ENCODE measurements around the gene SMARCD2. TPM values are rescaled to one million over a fixed set of nuclear protein-coding genes. Genes with fewer than 3 reads are reported as not detected.
"Not testable (repeated sequence)": the region's sequence is repeated elsewhere in the genome, so short reads cannot be mapped to it uniquely, and the experiment has no call there.

Gene SMARCD2
- polyA plus RNA-seq, 1 donor = 28.6 TPM

DNA sequence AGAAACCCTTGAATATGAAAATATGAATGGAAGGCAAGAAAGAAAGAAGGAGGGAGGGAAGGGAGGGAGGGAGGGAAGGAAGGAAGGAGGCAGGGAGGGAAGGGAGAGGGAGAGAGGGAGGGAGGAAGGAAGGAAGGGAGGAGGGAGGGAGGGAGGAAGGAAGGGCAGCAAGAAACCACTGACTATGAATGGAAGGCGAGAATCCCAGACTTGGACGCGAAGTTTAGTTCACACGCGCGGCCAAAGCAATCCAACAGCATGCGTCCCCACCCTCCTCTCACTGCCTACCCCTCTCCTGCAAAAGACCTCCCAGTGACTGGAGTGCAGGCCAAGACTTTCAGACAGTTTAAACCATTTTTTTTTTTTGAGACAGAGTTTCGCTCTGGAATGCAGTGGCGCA is 7.9 kb upstream of the SMARCD2 start:
- no peak for DNase-seq

DNA sequence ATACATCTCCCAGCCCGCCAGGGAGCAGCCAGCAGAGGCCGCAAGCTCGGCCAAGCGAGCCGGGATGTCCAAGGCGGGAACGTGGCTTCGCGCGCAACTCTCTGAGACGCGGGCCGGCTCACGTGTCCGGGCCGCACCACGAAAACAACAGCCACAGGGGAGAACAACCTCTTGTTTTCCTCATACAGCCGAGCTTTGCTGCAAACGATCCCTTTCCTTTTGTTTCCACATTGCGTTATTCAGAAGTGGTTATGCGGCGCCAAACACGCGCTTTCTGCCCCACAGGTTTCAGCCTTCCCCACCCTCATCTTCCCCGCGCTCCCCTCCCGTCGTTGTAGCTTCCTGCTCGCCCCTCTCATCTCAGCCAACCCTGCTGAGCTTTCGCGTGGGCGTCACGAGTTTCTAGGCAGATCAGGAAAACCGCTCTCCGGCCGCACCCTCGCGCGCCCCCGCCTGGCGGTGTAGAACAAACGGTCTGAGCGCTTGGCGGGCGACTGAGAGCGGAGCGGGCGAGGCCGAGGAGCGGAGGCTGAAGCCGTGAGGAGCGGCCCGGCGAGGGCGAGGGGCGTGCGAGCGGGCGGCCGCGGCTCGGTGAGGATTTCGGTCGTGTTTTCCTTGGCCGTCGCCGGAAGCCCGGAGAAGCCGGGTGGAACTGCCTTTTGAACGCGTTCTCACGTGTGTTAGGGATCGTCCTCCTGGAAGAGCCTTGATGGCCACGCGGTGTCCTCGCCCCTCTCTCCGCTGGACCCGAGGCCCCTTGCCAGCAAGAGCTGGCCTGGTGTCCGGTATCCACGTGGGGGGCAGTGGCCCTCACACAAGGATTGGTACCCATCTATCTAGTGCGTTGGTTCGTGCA is 6.6 kb upstream of the SMARCD2 start:
- DNase-seq = peak; percentile 90

DNA sequence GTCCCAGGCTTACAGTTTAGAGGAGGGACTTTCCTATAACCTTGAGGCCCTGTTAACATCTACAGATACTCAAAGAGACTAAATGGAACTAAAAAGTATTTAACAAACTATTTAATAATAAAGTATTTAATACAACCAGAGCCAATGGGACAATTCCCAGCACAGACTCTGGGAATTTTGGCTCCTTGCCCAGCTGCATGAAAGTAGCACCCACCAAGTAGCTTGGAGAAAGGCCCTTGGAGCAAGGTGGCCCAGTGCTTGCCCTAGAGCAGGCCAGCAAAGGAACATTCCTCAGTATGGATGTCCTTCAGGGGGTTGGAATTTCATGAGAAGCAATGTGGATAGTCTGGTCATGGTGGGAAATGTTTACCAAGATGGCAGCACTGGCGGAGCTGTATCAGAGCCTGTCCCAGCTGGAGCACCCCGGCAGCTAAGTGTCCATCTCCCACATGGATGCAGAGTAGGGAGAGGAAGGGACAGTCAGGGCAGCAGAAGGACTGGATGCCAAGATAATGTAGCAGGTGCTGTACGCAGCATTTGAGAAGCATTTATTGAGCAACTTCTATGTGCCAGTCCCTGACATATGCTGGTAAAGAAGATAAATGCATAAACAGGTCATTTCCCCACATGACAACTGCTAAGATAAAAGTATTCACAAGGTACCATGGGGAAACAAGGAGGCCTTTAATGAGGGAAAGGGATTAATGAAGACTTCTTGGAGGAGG is 5.2 kb upstream of the SMARCD2 start:
- DNase-seq = no peak

DNA sequence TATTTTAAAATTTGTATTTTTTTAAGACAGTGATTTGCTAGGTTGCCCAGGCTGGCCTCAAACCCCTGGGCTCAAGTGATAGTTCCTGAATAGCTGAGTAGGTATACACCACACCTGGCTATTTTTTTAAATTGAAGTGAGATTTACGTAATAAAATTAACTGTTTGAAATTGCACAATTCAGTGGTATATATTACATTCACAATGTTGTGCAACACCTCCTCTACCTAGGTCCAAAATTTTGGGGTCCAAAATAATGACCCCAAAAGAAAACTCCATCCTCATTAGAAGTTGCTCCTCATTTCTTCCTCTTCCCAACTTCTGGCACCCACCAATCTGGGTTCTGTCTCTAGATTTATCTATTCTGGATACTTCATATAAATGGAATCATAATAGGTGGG is 3.0 kb upstream of the SMARCD2 start:
- no peak for DNase-seq

DNA sequence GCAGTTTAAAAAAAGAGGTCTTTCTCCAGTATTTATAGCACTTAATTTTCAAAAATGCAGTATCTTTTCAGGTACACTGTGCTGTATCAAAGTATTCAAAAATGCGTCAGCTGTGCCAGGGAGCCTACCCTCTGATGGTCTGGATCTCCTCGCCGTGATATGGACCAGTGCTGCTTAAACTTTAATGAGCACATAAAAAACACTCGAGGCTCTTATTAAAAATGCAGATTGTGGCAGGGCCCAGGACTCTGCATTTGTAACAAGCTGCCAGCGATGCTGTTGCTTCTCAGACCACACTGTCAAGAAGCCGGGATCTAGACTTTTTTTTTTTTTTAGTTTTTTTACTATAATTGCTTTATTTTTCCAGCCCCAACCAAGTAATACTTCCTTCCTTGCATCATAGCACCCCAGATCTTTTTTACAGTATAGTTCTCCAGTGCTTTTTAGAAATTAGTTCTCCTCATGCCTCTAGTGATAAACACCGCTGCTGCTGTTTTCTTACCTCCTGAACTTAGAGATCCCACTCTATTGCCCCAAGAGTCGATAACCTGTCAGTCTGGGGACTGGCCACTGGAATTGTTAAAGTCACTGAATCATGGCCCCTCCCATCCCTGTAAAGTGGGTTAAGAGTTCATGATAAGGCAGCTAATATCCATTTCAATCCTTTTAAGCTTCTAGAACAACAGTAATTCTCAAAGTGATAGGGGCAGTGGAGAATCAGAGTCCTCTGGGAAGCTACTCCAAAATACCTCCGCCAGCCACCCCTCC is 1.6 kb upstream of the SMARCD2 start:
- no peak for DNase-seq

DNA sequence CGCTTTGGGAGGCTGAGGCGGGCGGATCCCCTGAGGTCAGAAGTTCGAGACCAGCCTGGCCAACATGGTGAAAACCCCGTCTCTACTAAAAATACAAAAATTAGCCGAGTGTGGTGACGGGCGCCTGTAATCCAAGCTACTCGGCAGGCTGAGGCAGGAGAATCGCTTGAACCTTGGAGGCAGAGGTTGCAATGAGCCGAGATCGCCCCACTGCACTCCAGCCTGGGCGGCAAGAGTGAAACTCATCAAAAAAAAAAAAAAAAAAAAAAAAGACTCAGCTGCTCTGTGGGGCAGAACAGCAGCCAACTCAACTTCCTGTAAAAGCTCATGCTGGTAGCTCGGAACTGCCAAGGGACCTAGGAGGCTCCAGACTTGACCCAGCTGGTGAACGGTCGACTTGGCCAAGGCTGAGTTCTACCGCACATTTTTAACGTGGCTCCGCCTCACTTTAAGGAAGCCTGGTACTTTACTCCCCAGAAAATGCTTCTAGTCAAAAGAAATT is 953 bp upstream of the SMARCD2 start:
- not testable (repeated sequence) for DNase-seq

DNA sequence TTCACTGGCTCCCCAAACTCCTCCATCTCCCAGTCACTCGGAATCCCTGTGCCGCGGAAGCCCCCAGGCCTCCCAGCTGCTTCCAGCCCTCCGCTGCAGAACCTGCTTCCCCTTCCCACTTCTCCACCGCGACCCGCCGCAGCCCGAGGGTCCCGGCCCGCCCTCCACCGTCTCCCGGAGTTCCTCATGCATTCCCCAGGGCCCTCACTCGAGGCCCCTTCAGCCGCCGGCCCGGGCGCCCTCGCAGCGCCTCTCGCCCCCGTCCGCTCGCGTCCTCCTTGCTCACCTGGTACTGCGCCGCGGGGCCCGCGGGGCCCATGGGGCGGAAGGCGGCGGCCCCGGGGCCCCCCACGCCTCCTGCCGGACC is 329 bp downstream of the SMARCD2 start:
- no peak for DNase-seq

DNA sequence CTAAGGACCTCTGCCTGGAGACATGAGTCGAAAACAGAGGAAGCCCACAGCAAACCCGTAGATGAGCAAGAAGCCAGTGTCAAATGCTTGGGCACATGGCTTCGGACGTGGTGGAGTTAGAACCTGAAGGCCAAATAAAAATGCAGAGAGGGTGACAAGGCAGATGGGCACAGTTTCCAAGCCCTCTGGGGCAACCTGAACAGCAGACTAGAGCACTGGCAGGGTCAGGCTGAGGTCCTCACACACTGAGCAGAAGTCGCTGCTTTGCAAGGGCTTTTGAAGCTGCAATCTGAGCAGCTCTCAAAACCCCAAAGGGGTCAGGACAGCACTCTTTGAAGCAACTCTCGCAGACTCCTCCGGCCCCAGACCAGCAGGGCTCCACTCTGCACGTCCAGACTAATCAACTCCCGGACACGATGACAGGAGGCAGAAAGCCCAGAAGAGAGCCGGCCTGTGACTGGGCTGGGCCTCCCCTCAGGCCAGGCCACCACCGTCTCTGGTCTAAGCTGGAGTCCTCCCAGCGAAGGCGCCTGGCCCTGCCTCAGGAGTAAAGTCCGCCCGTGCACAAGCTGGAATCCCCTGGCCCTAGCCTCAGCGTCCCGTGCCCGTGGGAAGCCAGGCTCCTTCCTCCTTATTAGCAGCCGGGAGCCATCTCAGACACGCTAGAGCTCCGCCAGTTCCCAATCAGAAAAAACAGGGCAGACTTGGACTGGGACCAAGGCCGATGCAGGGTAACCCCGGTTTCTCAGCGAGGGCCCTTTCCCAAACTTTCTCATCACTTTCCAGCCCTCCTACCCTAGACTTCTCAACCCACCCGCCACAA is 924 bp downstream of the SMARCD2 start:
- DNase-seq = no peak

DNA sequence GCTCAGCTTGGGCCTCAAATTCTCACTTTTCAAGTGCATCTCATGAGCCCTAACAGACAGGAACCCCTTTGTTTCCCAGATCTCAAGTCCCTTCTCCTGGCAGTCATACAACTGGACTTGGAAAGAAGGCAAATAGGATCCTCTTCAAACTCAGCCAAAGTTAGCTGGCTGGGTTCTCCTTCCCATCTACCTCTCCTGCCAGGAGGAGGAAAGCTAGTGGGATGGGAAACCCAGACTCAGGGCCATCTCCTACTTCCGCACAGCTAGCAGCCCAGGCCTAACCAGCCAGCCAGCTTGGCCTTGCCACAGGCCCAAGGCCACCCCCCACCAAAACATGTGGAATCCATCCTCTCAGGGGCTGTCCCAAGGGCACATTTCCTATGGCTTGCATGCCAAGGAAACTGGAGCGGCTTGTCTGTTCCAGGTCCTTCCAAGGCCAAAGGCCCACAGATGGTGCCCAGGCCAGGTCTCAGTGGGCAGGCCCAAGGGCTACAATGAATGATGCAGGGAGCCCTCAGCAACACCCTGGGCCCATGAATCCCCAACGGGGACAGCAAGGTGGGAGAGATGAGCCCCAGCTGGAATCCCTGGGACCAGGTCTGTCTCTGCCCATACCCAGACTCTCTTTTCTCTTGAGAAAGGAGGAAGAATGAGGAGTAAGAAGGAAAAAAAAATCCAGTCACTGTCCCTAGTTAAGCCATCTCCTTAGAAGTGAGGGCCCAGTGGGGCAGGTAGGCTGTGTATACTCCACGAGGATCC is 1.7 kb downstream of the SMARCD2 start:
- no peak for DNase-seq

DNA sequence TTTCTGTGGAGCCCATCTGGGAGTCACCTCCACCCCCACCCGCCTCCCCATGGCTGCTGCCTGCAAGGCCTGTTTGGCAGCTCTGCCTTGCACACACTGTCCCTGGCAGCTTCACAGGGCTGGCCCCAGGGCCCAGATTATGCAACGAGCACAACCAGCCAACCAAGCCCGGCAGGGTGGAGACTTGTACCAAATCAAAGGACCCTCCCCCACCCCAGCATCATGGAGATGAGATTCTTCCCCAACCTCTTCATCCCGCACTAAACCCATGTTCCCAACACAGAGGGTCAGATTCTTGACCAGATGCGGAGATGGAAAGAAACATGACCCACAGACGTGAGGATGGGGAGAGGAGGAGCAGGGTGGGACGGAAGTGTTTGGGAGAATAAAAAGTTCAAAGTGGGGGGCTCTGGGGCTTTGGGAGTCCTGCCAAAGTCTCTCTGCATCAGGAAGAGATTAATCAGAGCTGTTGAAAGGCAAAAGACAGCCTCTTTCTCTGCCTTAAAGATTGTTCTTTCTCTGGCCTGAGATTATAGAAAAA is 3.8 kb downstream of the SMARCD2 start:
- peak; percentile 67 for DNase-seq

DNA sequence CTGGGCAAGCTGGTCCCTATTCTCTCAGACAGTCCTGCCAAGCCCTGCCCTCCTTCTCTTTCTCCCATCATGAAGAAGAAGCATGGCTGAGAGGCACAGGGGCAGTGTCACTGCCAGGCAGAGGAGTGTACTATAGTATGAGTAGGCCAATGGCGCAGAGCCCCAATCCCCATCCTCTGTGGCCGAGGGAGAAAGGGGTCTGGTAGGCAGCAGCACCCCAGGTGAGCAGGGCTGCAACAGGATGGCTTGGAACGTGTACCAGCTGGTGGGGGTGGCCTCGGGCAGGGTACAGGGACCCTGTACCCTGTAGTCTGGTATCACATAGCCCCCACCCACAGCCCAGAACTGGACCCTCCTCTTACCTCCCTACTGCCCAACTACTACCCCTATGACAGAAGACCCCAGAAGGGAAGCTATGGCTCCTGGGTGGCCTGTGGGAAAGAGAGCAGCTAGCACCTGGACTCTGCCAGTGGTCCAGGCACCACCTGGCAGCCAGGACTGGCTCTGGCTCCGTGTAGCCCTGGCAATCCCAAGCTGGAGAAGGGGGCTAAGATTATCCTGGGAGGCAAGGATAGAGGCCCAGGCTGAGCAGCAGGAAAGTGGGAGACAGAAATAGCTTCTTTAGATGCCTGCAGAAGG is 4.4 kb downstream of the SMARCD2 start:
- no peak for DNase-seq

DNA sequence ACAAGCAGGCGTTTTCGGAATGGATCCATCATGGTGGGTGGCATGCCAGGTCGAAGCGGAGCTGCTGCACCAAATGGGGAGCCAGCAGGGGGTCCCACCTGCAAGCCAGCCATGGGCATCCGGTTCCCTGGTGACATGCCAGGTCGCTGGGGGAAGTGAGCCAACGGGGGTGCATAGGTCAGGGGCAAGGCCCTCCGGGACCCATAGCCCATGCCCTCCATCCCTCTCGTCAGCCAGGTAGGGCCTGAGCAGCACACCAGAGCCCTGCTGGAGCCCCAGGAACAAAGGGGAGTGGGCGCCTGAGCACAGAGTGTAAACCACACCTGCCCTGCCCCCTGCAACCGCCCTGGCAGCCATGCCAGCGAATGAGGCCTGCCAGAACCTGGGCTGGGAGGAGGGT is 5.0 kb downstream of the SMARCD2 start:
- DNase-seq = no peak

DNA sequence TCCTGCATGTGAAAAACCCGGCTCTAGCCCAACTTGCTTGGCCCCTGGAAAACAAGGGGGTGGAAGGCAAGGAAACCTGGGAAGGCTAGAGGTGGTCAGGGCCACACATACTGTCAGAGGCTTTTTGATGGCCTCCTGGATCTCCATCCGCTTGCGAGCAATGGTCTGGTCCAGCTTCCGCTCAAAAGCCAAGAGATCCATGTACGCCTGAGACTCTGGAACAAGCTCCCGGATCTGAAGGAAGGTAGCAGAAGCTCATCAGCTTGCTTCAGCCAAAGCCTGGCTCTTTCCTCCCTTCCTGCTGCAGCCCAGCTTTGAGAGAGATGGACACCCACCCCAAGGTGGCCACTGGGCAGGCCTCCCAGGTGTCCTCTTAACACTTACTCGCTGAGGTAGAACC is 5.7 kb downstream of the SMARCD2 start:
- DNase-seq = no peak

DNA sequence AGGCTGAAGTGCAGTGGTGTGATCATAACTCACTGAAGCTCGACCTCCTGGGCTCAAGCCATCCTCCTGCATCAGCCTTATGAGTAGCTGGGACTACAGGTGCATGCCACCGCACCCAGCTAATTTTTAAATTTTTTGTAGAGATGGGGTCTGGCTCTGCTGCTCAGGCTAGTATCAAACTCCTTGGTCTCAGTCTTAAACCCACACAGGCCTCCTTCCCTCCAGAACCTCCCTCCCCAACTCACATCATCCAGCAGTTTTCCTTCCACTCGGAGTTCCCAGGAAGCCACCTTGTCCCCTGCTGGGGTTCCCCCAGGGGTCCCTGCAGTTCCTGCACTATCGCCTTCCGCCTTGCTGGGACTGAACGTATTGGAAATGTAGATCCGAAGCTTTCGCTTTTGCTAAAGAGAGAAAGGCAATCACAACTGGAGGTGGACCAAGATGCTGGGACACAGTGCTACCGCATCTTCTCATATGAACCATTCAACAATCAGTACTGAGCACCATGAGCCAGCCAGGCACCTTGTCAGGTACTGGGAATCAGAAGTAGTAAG is 7.2 kb downstream of the SMARCD2 start:
- no peak for DNase-seq

DNA sequence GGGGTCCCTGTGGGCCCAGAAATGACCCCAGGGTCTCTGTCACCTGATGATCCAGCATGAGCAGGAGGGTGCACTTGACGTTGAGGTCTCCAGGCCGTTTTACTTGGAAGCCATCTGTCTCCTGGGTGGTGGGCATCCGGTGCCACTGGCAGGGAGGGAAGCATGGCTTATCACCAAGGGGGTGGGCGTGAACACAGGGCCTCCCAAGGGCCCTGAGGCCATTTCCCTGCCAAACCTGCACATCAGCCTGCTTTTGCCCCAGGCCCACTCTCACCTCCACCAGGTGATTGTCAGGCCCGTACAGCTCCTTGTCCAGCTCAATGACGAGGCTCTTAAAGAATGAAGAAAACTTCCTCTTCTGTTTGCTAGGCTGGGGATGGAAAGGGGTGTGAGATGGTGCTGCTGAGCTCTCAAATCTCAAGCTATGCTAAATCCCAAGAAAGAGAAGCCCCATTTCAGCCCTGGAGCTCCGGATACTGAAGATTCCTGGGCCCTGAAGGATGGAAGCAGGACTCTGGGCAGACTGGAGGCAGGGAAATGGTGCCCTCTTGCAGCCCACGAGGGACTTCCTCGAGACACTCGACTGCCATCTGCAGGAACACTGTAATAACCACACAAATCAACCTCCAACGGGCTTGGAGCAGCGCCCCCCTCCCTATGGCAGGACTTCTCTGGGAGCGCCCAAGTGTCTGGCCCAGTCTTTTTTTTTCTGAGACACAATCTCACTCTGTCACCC is 7.9 kb downstream of the SMARCD2 start:
- DNase-seq = no peak

DNA sequence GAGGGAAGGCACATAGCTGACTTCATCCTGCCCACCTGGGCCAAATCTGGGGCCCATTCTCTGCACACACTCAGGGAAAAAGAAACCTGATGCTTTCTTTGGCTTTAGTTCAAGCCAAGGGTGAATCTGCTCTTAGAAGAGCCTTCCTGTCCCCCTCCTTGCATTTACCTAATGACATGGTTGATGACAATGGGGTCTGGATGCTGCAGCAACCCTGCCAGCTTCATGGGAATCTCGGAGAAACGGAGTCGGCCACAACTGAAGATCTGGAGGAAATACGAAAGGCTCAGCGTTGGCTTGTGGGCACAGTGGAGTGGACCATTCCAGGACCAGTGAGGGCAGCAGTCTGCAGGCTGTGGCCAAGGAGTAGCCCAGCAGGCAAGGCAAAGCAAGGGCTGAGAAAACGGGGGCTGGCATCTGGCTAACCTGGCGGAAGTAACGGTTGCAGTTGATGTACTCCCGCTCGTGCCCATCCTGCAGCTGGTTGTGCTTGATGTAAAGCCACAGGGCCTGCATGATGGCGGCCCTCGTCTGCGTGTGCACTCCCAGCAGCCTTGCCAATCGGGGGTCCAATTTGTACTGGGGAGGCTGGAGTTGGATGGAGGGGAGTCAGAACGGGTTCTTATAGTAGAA is 8.6 kb downstream of the SMARCD2 start:
- no peak for DNase-seq

DNA sequence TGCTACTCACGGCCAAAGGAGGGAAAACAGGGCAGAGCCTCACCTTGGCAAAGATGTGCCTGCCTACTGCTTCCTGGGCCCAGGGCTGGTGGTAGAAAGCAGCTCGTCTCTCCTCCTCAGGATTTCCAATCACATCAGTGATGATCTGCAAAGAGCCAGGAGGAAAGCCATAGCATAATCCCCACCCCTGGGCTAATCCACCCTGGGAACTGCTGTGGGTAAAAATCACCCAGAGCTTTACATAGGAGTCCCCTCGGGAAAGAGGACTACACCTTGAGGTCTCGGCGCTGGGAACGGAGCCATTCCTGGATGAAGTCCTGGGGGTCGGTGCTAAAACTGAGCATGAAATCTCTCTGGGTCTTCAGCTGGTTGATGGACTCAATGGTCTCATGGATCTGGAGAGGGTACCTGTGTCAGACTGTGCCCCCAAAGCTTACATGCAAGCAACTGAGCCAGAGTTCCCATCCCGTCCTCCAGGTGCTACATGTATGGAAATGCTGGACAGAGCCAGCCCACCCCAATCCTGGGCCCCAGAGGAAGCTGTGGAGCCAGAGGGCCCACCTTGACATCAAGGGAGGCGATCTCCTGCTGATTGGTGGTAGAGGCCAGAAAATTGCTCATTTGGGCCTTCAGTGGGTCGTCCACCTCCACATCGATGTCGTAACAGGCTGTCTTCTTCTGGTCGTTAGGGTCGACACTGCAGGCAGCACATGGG is 9.3 kb downstream of the SMARCD2 start:
- no peak for DNase-seq

DNA sequence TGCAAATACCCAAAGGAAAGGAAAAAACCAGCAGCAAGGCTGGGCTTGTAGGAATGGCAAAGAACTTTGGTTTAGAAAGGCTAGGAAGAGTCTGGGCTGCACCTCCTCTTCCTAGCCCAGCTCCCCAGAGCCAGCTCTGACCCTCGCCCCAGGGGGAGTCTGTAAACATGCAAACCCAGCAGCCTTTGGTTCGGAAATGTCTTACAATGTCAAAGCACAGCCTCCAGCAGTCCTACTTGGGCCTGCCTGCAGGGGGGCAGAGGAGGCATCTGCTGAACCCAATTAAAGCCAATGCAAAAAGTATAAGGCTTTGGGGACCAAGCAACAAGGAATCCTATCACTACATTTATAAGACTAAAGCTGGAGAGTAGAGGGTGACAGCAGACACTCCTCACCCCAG is 10.0 kb downstream of the SMARCD2 start:
- DNase-seq = no peak
